BLaER1 treated with 17β-estradiol and CSF1 and Interleukin-3, amounts not matched to agents 10 nM and 100 nM (cell line): ENCODE data around the gene KRTAP12-2.

Experiments used
- H3K27ac ChIP-seq, 11 experiments: shearing (Covaris generic); formaldehyde crosslinking; 2 replicates each; pipeline ENCODE4 v1.8.1; 2022
- H3K27me3 ChIP-seq, 11 experiments: shearing (Covaris generic); formaldehyde crosslinking; 2 replicates each; pipeline ENCODE4 v1.8.1; 2022
- H3K36me3 ChIP-seq, 11 experiments: shearing (Covaris generic); formaldehyde crosslinking; 2 replicates each; pipeline ENCODE4 v1.8.1; 2022
- H3K4me1 ChIP-seq, 10 experiments: shearing (Covaris generic); formaldehyde crosslinking; 2 replicates each; pipeline ENCODE4 v1.8.1; 2022
- H3K4me2 ChIP-seq, 11 experiments: shearing (Covaris generic); formaldehyde crosslinking; 2 replicates each; pipeline ENCODE4 v1.8.1; 2022
- H3K4me3 ChIP-seq, 10 experiments: shearing (Covaris generic); formaldehyde crosslinking; 2 replicates each; pipeline ENCODE4 v1.8.1; 2022
- H3K9ac ChIP-seq, 11 experiments: shearing (Covaris generic); formaldehyde crosslinking; 2 replicates each; pipeline ENCODE4 v1.8.1; 2022
- H3K9me3 ChIP-seq, 11 experiments: shearing (Covaris generic); formaldehyde crosslinking; replicated peaks in 1 of 11; 2 replicates each; pipeline ENCODE4 v1.8.1; 2022
- H4K20me1 ChIP-seq, 11 experiments: shearing (Covaris generic); formaldehyde crosslinking; 2 replicates each; pipeline ENCODE4 v1.8.1; 2022
- Cebpa-rat ChIP-seq, 11 experiments: shearing (Covaris generic); IDR thresholded peaks; 2 replicates each; pipeline ENCODE4 v1.8.1; 2022

Gene KRTAP12-2

GRCh38 chr21:44626673-44627143 is 40.0 kb downstream of the KRTAP12-2 start, which contains the start of gene KRTAP10-9:
TSS of gene KRTAP10-9 (plus strand) at chr21:44627093. CDS start at chr21:44627172, 79 bp downstream.
- Histone ChIP-seq H3K4me2 (peak within 1 kb of the TSS in 2 of 11 experiments; percentile 15 to 18; a peak in 1 of 22 replicates), H3K9me3 (peaks cover 55 to 73% (median 61%) of the 10 kb centered on the region in 11 experiments), H4K20me1 (no peaks in the 10 kb centered on the region), H3K27me3 (no peaks in the 10 kb centered on the region), H3K4me1 (peaks cover 6 to 24% (median 14%) of the 10 kb centered on the region in 10 experiments; a peak in 18 of 20 replicates), H3K27ac (no peak within 1 kb of the TSS), H3K9ac (no peak within 1 kb of the TSS), H3K4me3 (no peak within 1 kb of the TSS), H3K36me3 (no peaks in the 10 kb centered on the region)
- TF ChIP-seq Cebpa-rat (IDR thresholded peaks at IDR 0.05) = no peak

GRCh38 chr21:44626262-44626661 is 40.5 kb downstream of the KRTAP12-2 start:
- TF ChIP-seq Cebpa-rat (IDR thresholded peaks at IDR 0.05) = no peak
- no peaks in the 10 kb centered on the region for H4K20me1 ChIP-seq
- H3K9me3 ChIP-seq = peaks cover 50 to 72% (median 57%) of the 10 kb centered on the region in 11 experiments
- no peaks in the 10 kb centered on the region for H3K36me3 ChIP-seq
- no peak overlapping the region for H3K4me3 ChIP-seq
- no peak overlapping the region for H3K27ac ChIP-seq
- no peak overlapping the region for H3K9ac ChIP-seq
- peaks cover 6 to 24% (median 14%) of the 10 kb centered on the region in 10 experiments; a peak in 18 of 20 replicates for H3K4me1 ChIP-seq
- no peaks in the 10 kb centered on the region for H3K27me3 ChIP-seq
- H3K4me2 ChIP-seq = peak overlapping the region in 1 of 11 experiments; percentile 18; a peak in 1 of 22 replicates

- H4K20me1 ChIP-seq = no peaks in the 10 kb centered on the region
- no peaks in the 10 kb centered on the region for H3K36me3 ChIP-seq
- H3K9me3 ChIP-seq = peaks cover 45 to 68% (median 52%) of the 10 kb centered on the region in 11 experiments
- H3K4me2 ChIP-seq = no peak overlapping the region
- no peak for TF ChIP-seq Cebpa-rat (IDR thresholded peaks at IDR 0.05)
- no peak overlapping the region for H3K9ac ChIP-seq
- no peak overlapping the region for H3K27ac ChIP-seq
- H3K27me3 ChIP-seq = no peaks in the 10 kb centered on the region
- H3K4me3 ChIP-seq = no peak overlapping the region
- H3K4me1 ChIP-seq = peaks cover 6 to 24% (median 14%) of the 10 kb centered on the region in 10 experiments; a peak in 18 of 20 replicates
Measured at GRCh38 chr21:44625756-44626155, 41.0 kb downstream of the KRTAP12-2 start.

- no peak overlapping the region for H3K27ac ChIP-seq
- H3K27me3 ChIP-seq = no peaks in the 10 kb centered on the region
- H3K4me2 ChIP-seq = no peak overlapping the region
- TF ChIP-seq Cebpa-rat (IDR thresholded peaks at IDR 0.05) = no peak
- H3K9ac ChIP-seq = no peak overlapping the region
- peaks cover 40 to 58% (median 46%) of the 10 kb centered on the region in 11 experiments for H3K9me3 ChIP-seq
- peaks cover 7 to 22% (median 13%) of the 10 kb centered on the region in 10 experiments for H3K4me1 ChIP-seq
- no peak overlapping the region for H3K4me3 ChIP-seq
- no peaks in the 10 kb centered on the region for H3K36me3 ChIP-seq
- no peaks in the 10 kb centered on the region for H4K20me1 ChIP-seq
Measured at GRCh38 chr21:44623575-44623974, 43.2 kb downstream of the KRTAP12-2 start.

- no peak overlapping the region for H3K9ac ChIP-seq
- no peak for TF ChIP-seq Cebpa-rat (IDR thresholded peaks at IDR 0.05)
- H3K36me3 ChIP-seq = no peaks in the 10 kb centered on the region
- peaks cover 0 to 5% (median 0%) of the 10 kb centered on the region in 11 experiments; a peak in 3 of 22 replicates for H3K27me3 ChIP-seq
- H4K20me1 ChIP-seq = no peaks in the 10 kb centered on the region
- H3K4me1 ChIP-seq = peaks cover 36 to 48% (median 42%) of the 10 kb centered on the region in 10 experiments
- H3K9me3 ChIP-seq = peaks cover 29 to 49% (median 37%) of the 10 kb centered on the region in 11 experiments
- no peak overlapping the region for H3K4me3 ChIP-seq
- no peak overlapping the region for H3K27ac ChIP-seq
- H3K4me2 ChIP-seq = no peak overlapping the region
Measured at GRCh38 chr21:44619886-44620285, 46.8 kb downstream of the KRTAP12-2 start.

GRCh38 chr21:44618909-44619308 is 47.8 kb downstream of the KRTAP12-2 start:
- peaks cover 19 to 40% (median 27%) of the 10 kb centered on the region in 11 experiments for H3K9me3 ChIP-seq

GRCh38 chr21:44618504-44618903 is 48.2 kb downstream of the KRTAP12-2 start:
- Histone ChIP-seq H3K4me3 (no peak overlapping the region), H3K27ac (peak overlapping the region in 5 of 11 experiments; percentile 18 to 44 (median 36); a peak in 5 of 22 replicates), H3K9ac (no peak overlapping the region), H3K9me3 (peaks cover 15 to 36% (median 23%) of the 10 kb centered on the region in 11 experiments), H3K27me3 (peaks cover 0 to 5% (median 0%) of the 10 kb centered on the region in 11 experiments; a peak in 3 of 22 replicates), H3K36me3 (no peaks in the 10 kb centered on the region), H4K20me1 (no peaks in the 10 kb centered on the region), H3K4me2 (peak overlapping the region; percentile 58 to 86 (median 72)), H3K4me1 (peaks cover 38 to 54% (median 49%) of the 10 kb centered on the region in 10 experiments)
- TF ChIP-seq Cebpa-rat (IDR thresholded peaks at IDR 0.05) = no peak

More at GRCh38 chr21:44618909-44619308, 47.8 kb downstream of the KRTAP12-2 start:
- no peak overlapping the region for H3K4me3 ChIP-seq
- no peaks in the 10 kb centered on the region for H4K20me1 ChIP-seq
- H3K27me3 ChIP-seq = peaks cover 0 to 5% (median 0%) of the 10 kb centered on the region in 11 experiments; a peak in 3 of 22 replicates
- H3K27ac ChIP-seq = peak overlapping the region in 3 of 11 experiments; percentile 1 to 18 (median 12); a peak in 2 of 22 replicates
- H3K9ac ChIP-seq = no peak overlapping the region
- no peaks in the 10 kb centered on the region for H3K36me3 ChIP-seq
- peak overlapping the region; percentile 58 to 86 (median 72) for H3K4me2 ChIP-seq
- H3K4me1 ChIP-seq = peaks cover 38 to 54% (median 49%) of the 10 kb centered on the region in 10 experiments
- TF ChIP-seq Cebpa-rat (IDR thresholded peaks at IDR 0.05) = no peak

- no peak for TF ChIP-seq Cebpa-rat (IDR thresholded peaks at IDR 0.05)
- H3K4me3 ChIP-seq = no peak overlapping the region
- peaks cover 0 to 5% (median 0%) of the 10 kb centered on the region in 11 experiments; a peak in 3 of 22 replicates for H3K27me3 ChIP-seq
- H3K27ac ChIP-seq = no peak overlapping the region
- no peaks in the 10 kb centered on the region for H3K36me3 ChIP-seq
- peaks cover 8 to 27% (median 13%) of the 10 kb centered on the region in 11 experiments; a peak in 21 of 22 replicates for H3K9me3 ChIP-seq
- peaks cover 34 to 54% (median 46%) of the 10 kb centered on the region in 10 experiments for H3K4me1 ChIP-seq
- no peaks in the 10 kb centered on the region for H4K20me1 ChIP-seq
- no peak overlapping the region for H3K9ac ChIP-seq
- peak overlapping the region in 8 of 11 experiments; percentile 50 to 77 (median 72); a peak in 11 of 22 replicates for H3K4me2 ChIP-seq
Measured at GRCh38 chr21:44617071-44617501, 49.6 kb downstream of the KRTAP12-2 start.

- H3K36me3 ChIP-seq = no peaks in the 10 kb centered on the region
Measured at GRCh38 chr21:44616591-44616926, 50.2 kb downstream of the KRTAP12-2 start.

More at GRCh38 chr21:44616591-44616926, 50.2 kb downstream of the KRTAP12-2 start:
- Histone ChIP-seq H3K27me3 (peaks cover 0 to 5% (median 0%) of the 10 kb centered on the region in 11 experiments; a peak in 3 of 22 replicates), H3K4me2 (peak overlapping the region in 9 of 11 experiments; percentile 44 to 77 (median 65); a peak in 17 of 22 replicates), H3K9me3 (peaks cover 14 to 27% (median 16%) of the 10 kb centered on the region in 11 experiments), H3K27ac (no peak overlapping the region; a peak in 1 of 22 replicates), H3K9ac (peak overlapping the region in 1 of 11 experiments; percentile 27; a peak in 2 of 22 replicates), H3K4me1 (peaks cover 30 to 54% (median 46%) of the 10 kb centered on the region in 10 experiments), H3K4me3 (no peak overlapping the region), H4K20me1 (no peaks in the 10 kb centered on the region)
- TF ChIP-seq Cebpa-rat (IDR thresholded peaks at IDR 0.05) = no peak
